Caco-2 (cell line): ENCODE measurements around the gene RNU2-63P. TPM values are rescaled to one million over a fixed set of nuclear protein-coding genes. Genes with fewer than 3 reads are reported as not detected.
"Not testable (repeated sequence)": the region's sequence is repeated elsewhere in the genome, so short reads cannot be mapped to it uniquely, and the experiment has no call there.

Experiments used
- BruUV-seq: library from RNA; stranded (reverse); fragments of 400-500 nt; replicated peaks from 2 replicates; lab custom pipeline; 2021; lab: Mats Ljungman, UMichigan
- CTCF ChIA-PET: fragments of 300-600 bp; sonication (Branson Sonifier 250); formaldehyde crosslinking; loops from one replicate; lab custom pipeline; 2022; ENCODE audit warnings: antibody characterized with exemption; lab: Charles Lee
- POLR2A ChIA-PET: fragments of 300-600 bp; sonication (Branson Sonifier 250); formaldehyde crosslinking; loops from one replicate; lab custom pipeline; 2022; ENCODE audit warnings: antibody characterized with exemption; lab: Charles Lee
- DNase-seq, 2 experiments: peaks; one replicate each; pipeline versions ENCODE4 v3.0.0 to v3.0.0-alpha.2; 2020 to 2022
- H3K27me3 ChIP-seq: replicated peaks from 2 replicates; pipeline ENCODE4 v1.6.0; 2011; ENCODE audit warnings: low read length; ENCODE audit not compliant: control insufficient read depth, insufficient read depth
- H3K36me3 ChIP-seq: 2 replicates; pipeline ENCODE4 v1.5.1; 2011; ENCODE audit warnings: low read length; ENCODE audit not compliant: control insufficient read depth, insufficient read depth
- H3K4me1 ChIP-seq: fragments of 250-450 bp; sonication (Bioruptor Pico); 2 replicates; pipeline ENCODE4 v1.5.1; 2020; ENCODE audit warnings: mild to moderate bottlenecking
- H3K4me3 ChIP-seq: 2 replicates; pipeline ENCODE4 v1.5.1; 2011; ENCODE audit warnings: low read depth, mild to moderate bottlenecking, control low read depth, low read length
- H3K9me3 ChIP-seq: fragments of 250-450 bp; sonication (Bioruptor Pico); 2 replicates; pipeline ENCODE4 v1.5.1; 2020; ENCODE audit warnings: mild to moderate bottlenecking, moderate library complexity
- H3K27ac Mint-ChIP-seq: one replicate; pipeline ENCODE4 v1.8.0; 2022; ENCODE audit warnings: mixed read lengths; ENCODE audit not compliant: unreplicated experiment
- H3K27me3 Mint-ChIP-seq: one replicate; pipeline ENCODE4 v1.8.0; 2022; ENCODE audit warnings: mixed read lengths; ENCODE audit not compliant: insufficient read depth, unreplicated experiment
- H3K36me3 Mint-ChIP-seq: one replicate; pipeline ENCODE4 v1.8.0; 2022; ENCODE audit warnings: mild to moderate bottlenecking, mixed read lengths; ENCODE audit not compliant: insufficient read depth, unreplicated experiment
- H3K4me1 Mint-ChIP-seq: one replicate; pipeline ENCODE4 v1.8.0; 2022; ENCODE audit warnings: low read depth, mixed read lengths; ENCODE audit not compliant: unreplicated experiment
- H3K4me3 Mint-ChIP-seq: one replicate; pipeline ENCODE4 v1.8.0; 2022; ENCODE audit warnings: mild to moderate bottlenecking, moderate library complexity, mixed read lengths; ENCODE audit not compliant: unreplicated experiment
- H3K9me3 Mint-ChIP-seq: one replicate; pipeline ENCODE4 v1.8.0; 2022; ENCODE audit warnings: mixed read lengths; ENCODE audit not compliant: unreplicated experiment
- intact Hi-C: fragments of 100-400 bp; cut with micrococcal nuclease; formaldehyde crosslinking; loops from one replicate; pipeline ENCODE4 v1.10.0; 2022; ENCODE audit not compliant: unreplicated experiment
- total RNA-seq: library from RNA; stranded (reverse); gene quantifications from 2 replicates; pipeline ENCODE4 v1.2.3, GENCODE V29; 2022
- TF ChIP-seq, protein P1 (sequence below), 2 experiments: fragments of 200-600 bp in 1 of 2; IDR thresholded peaks; 1 replicate in 1 of 2; 2 replicates in 1 of 2; pipeline versions ENCODE4 v1.5.1 to v1.8.0; 2011 to 2022; ENCODE audit warnings: antibody characterized with exemption in 1 of 2, control low read depth in 1 of 2, inconsistent platforms in 1 of 2, low read depth in 1 of 2, low read length in 1 of 2, mild to moderate bottlenecking in 1 of 2, moderate library complexity in 1 of 2; ENCODE audit not compliant: insufficient read depth in 1 of 2, severe bottlenecking in 1 of 2, unreplicated experiment in 1 of 2

Gene RNU2-63P
- total RNA-seq, 1 experiment from 2014 or later = 19.4 TPM

DNA sequence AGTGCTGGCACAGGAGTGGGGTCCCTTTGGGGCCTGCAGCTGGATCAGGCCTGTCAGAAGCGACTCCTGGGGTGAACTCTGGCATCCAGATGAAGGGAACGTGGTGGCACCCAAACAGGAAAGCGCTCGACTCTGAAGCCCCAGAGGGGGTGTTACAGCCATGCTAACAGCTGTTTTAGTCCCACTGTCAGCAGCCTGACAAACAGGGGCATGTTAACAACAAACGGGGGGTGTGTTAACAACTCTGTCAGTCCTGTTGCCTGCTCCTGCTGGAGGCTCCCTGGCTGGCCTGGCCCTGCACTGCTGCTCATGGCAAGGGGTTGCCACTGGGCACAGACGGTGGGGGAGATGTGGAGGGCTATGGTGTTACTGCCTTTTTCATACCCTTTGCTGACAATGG is 2.6 kb upstream of the RNU2-63P start:
- intact Hi-C loops = no loop called here
- H3K36me3 ChIP-seq = no peaks in the 10 kb centered on the region
- no peaks in the 10 kb centered on the region for H3K9me3 ChIP-seq
- DNase-seq = no peak
- no peak overlapping the region for H3K4me3 ChIP-seq
- H3K27ac Mint-ChIP-seq = no peak overlapping the region
- no TSS peak for BruUV-seq
- ChIA-PET POLR2A (no interaction called here), CTCF (no interaction called here)
- TF ChIP-seq, protein P1, sequence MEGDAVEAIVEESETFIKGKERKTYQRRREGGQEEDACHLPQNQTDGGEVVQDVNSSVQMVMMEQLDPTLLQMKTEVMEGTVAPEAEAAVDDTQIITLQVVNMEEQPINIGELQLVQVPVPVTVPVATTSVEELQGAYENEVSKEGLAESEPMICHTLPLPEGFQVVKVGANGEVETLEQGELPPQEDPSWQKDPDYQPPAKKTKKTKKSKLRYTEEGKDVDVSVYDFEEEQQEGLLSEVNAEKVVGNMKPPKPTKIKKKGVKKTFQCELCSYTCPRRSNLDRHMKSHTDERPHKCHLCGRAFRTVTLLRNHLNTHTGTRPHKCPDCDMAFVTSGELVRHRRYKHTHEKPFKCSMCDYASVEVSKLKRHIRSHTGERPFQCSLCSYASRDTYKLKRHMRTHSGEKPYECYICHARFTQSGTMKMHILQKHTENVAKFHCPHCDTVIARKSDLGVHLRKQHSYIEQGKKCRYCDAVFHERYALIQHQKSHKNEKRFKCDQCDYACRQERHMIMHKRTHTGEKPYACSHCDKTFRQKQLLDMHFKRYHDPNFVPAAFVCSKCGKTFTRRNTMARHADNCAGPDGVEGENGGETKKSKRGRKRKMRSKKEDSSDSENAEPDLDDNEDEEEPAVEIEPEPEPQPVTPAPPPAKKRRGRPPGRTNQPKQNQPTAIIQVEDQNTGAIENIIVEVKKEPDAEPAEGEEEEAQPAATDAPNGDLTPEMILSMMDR (IDR thresholded peaks at IDR 0.05; ENCODE audit: insufficient read depth in 1 of 2, low read depth in 1 of 2, low read length in 1 of 2, severe bottlenecking in 1 of 2, unreplicated experiment in 1 of 2) = no peak
- peaks cover 3% of the 10 kb centered on the region for H3K27me3 Mint-ChIP-seq
- peaks cover 19% of the 10 kb centered on the region for H3K36me3 Mint-ChIP-seq
- H3K4me1 ChIP-seq = no peaks in the 10 kb centered on the region; the same call in 1 of the 2 replicates
- no peak overlapping the region for H3K4me3 Mint-ChIP-seq
- peaks cover 13% of the 10 kb centered on the region for H3K4me1 Mint-ChIP-seq
- H3K9me3 Mint-ChIP-seq = no peaks in the 10 kb centered on the region
- H3K27me3 ChIP-seq = no peaks in the 10 kb centered on the region

DNA sequence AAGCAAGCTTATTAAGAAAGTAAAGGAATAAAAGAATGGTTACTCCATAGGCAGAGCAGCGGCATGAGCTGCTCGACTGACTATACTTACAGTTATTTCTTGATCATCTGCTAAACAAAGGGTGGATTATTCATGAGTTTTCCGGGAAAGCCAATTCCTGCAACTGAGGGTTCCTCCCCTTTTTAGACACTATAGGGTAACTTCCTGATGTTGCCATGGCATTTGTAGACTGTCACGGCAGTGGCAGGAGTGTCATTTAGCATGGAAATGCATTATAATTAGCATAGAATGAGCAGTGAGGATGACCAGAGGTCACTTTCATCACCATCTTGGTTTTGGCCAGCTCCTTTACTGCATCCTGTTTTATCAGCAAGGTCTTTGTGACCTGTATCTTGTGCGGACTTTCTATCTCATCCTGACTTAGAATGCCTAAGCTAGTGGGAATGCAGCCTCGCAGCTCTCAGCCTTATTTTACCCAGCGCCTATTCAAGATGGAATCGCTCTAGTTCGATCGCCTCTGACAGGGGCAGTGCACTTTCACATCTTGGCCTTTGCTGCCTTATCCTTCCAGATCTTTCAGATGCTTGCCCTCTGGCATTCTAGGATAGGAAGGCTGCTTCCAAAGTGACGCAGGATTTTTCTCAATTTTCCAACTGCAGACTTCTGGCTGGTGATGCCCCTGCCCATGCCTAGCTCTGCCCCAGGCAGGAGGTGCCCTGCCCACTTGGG is 1.9 kb upstream of the RNU2-63P start:
- H3K9me3 Mint-ChIP-seq, CTCF ChIA-PET, DNase-seq, H3K9me3 ChIP-seq, POLR2A ChIA-PET, intact Hi-C loops, BruUV-seq, H3K4me3 ChIP-seq, H3K36me3 ChIP-seq, H3K27me3 Mint-ChIP-seq, H3K4me1 ChIP-seq, H3K27me3 ChIP-seq: not testable (repeated sequence)
- H3K4me3 Mint-ChIP-seq = peak overlapping the region; percentile 83
- peak overlapping the region; percentile 99 for H3K27ac Mint-ChIP-seq
- peaks cover 13% of the 10 kb centered on the region for H3K4me1 Mint-ChIP-seq
- H3K36me3 Mint-ChIP-seq = peaks cover 19% of the 10 kb centered on the region

DNA sequence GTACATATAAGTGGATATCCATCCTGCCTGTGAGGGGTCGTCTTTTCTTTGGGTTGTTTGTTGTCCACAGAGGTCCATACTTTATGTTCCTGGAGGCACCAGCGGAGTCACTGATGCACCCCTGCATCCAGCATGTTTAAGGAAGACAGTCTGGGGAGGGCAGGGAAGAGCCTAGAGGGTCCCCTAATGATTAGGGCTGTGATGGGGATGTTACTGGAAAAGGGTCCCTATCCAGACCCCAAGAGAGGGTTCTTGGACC is 1.4 kb upstream of the RNU2-63P start:
- DNase-seq, H3K27me3 ChIP-seq, H3K9me3 ChIP-seq, H3K9me3 Mint-ChIP-seq, BruUV-seq, H3K27me3 Mint-ChIP-seq, POLR2A ChIA-PET, CTCF ChIA-PET, H3K36me3 ChIP-seq, H3K4me1 ChIP-seq: not testable (repeated sequence)
- intact Hi-C loops = loop anchor here (2.0 kb wide), 1 partner anchor 169 kb away; no protein-coding TSS in a partner anchor
- Mint-ChIP-seq H3K4me1 (peaks cover 13% of the 10 kb centered on the region), H3K27ac (peak overlapping the region; percentile 99), H3K4me3 (peak overlapping the region; percentile 83), H3K36me3 (peaks cover 19% of the 10 kb centered on the region)
- H3K4me3 ChIP-seq = peak overlapping the region; percentile 92

DNA sequence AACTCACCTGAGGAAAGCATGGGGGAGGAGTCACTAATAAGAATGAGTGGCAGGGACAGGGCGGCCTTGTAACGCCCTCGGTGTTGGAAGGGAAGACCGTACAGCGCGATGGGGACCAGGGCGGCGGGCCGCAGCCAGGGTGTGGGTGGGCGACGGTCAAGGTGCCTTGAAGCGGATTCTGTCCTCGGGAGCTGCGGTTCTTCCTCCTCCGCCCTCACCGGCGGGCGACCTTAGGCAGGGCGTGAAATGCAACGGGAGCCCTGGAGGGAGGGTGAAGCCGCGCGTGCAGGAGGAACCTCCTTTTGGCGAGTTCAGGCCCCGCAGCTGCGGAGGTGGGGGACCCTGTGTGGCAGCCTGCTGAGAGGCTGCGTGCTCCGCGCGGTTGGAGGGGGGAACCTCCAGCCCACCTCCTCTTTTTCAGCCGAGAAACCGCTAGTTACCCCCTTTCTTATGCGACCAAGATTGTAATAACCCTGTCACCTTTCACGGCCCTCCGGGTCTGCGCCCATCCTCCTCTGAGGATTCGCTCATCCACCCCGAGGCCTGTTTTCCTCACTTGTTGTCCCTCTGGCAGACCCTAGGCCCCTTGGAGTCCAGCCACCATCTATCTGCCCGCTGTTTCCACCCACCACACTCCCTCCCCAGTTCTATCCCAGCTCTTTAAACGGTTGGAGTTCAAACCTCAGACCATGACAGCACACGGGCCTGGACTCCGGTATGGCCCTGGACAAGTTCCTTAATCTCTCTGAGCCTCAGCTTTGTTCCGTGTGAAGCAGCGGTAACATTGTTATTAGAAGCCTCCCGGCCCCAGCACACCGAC is 823 bp upstream of the RNU2-63P start:
- H3K27ac Mint-ChIP-seq = peak overlapping the region; percentile 99
- ChIA-PET POLR2A (no interaction called here), CTCF (no interaction called here)
- H3K9me3 ChIP-seq = no peaks in the 10 kb centered on the region
- peaks cover 3% of the 10 kb centered on the region for H3K27me3 Mint-ChIP-seq
- H3K4me3 Mint-ChIP-seq = peak overlapping the region; percentile 83
- peaks cover 13% of the 10 kb centered on the region for H3K4me1 Mint-ChIP-seq
- H3K4me3 ChIP-seq = peak overlapping the region; percentile 92
- TF ChIP-seq, protein P1 (IDR thresholded peaks at IDR 0.05; ENCODE audit: insufficient read depth in 1 of 2, low read depth in 1 of 2, low read length in 1 of 2, severe bottlenecking in 1 of 2, unreplicated experiment in 1 of 2) = no peak
- TSS peak; percentile 53 for BruUV-seq
- H3K9me3 Mint-ChIP-seq = no peaks in the 10 kb centered on the region
- no peaks in the 10 kb centered on the region for H3K27me3 ChIP-seq
- no peak for DNase-seq
- H3K36me3 Mint-ChIP-seq = peaks cover 19% of the 10 kb centered on the region
- intact Hi-C loops = loop anchor here (1.0 to 2.0 kb wide), 3 partner anchors 38 to 170 kb away; partner anchors contain the start of gene KRCC1
- H3K4me1 ChIP-seq = no peaks in the 10 kb centered on the region; the same call in 1 of the 2 replicates
- no peaks in the 10 kb centered on the region for H3K36me3 ChIP-seq
